Left lobe of liver (tissue), 2 donors: ENCODE results near the gene LPAR1. TPM values are rescaled to one million over a fixed set of nuclear protein-coding genes. Genes with fewer than 3 reads are reported as not detected.
"Not testable (repeated sequence)": the region's sequence is repeated elsewhere in the genome, so short reads cannot be mapped to it uniquely, and the experiment has no call there.

Experiments
- ATAC-seq: fragments of 200-7000 bp; cut with Tn5 transposase; one replicate; pipeline ENCODE4 v1.9.1; 2020; ENCODE audit warnings: mild to moderate bottlenecking, moderate library complexity
- DNase-seq: peaks from one replicate; pipeline ENCODE4 v3.0.0-alpha.2; 2020; ENCODE audit warnings: low spot score
- total RNA-seq: library from RNA; stranded (reverse); gene quantifications from one replicate; pipeline ENCODE4 v1.2.1, GENCODE V29; 2021
- donor health status: DM: no; HTN: no; CAD: no; lungs with moderate emphysema.
- donor health status: DM: no; HTN: yes; CAD: no.

LPAR1 gene
- total RNA-seq, 1 donor from 2014 or later, result 0.86 TPM

- DNase-seq (no peak), ATAC-seq (no peak)
Observed at GRCh38 chr9:110835404-110835803, 202.9 kb downstream of the LPAR1 start.

GRCh38 chr9:110832926-110833325, 205.3 kb downstream of the LPAR1 start:
- DNase-seq (no peak), ATAC-seq (no peak)

- DNase-seq, result no peak
- ATAC-seq, result no peak
Observed at GRCh38 chr9:110830495-110830894, 207.8 kb downstream of the LPAR1 start.

GRCh38 chr9:110828264-110828663, 210.0 kb downstream of the LPAR1 start:
- no peak for ATAC-seq
- no peak for DNase-seq

- not testable (repeated sequence) for DNase-seq, ATAC-seq
Observed at GRCh38 chr9:110826400-110826799, 211.9 kb downstream of the LPAR1 start.

DNA sequence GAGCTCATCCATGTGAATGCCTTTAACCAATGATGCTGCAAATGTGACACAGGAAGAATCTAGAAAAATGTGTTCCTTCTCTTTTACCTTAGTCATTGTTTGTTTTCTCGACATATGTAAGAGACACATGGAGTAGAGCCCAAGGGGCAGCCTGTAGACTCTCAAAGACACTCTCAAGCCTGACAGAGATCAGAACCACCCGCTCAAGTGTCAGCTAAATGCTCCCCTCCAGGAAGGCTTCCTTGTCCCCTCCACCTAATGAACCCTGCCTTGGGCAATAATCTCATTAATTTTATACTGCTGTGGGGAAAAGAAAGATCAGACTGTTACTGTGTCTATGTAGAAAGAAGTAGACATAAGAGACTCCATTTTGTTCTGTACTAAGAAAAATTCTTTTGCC, 212.3 kb downstream of the LPAR1 start:
- DNase-seq, result no peak
- ATAC-seq, result no peak

GRCh38 chr9:110825129-110825528, 213.1 kb downstream of the LPAR1 start:
- ATAC-seq, DNase-seq: not testable (repeated sequence)
